Neutrophil (primary cell): Measurements from ENCODE around the gene ABTB2.
A peak's percentile ranks its signal among the peaks of the same experiment; 100 is the strongest.

ENCODE experiments used
- H3K27ac ChIP-seq: fragments of 200-600 bp; sonication (generic); 2 replicates; pipeline ENCODE4 v1.5.1; 2016; ENCODE audit warnings: mild to moderate bottlenecking, moderate library complexity
- H3K27me3 ChIP-seq: fragments of 200-600 bp; sonication (generic); 2 replicates; pipeline ENCODE4 v1.6.0; 2016; ENCODE audit warnings: mild to moderate bottlenecking
- H3K36me3 ChIP-seq: fragments of 200-600 bp; sonication (generic); 2 replicates; pipeline ENCODE4 v1.5.1; 2017
- H3K4me1 ChIP-seq, 2 experiments: fragments of 200-600 bp in 1 of 2; sonication (generic) in 1 of 2; 1 replicate in 1 of 2; 2 replicates in 1 of 2; pipeline versions ENCODE4 v1.5.1 to v1.6.1; 2013 to 2016; ENCODE audit warnings: low read depth in 1 of 2, low read length in 1 of 2, mild to moderate bottlenecking in 1 of 2, moderate library complexity in 1 of 2; ENCODE audit not compliant: control insufficient read depth in 1 of 2, insufficient read depth in 1 of 2
- H3K4me3 ChIP-seq, 2 experiments: fragments of 200-600 bp in 1 of 2; sonication (generic) in 1 of 2; 1 replicate in 1 of 2; 2 replicates in 1 of 2; pipeline ENCODE4 v1.5.1; 2013 to 2016; ENCODE audit warnings: low read depth in 1 of 2, low read length in 1 of 2, mild to moderate bottlenecking in 1 of 2, moderate library complexity in 1 of 2
- H3K9me3 ChIP-seq: fragments of 200-600 bp; sonication (generic); 2 replicates; pipeline ENCODE4 v1.5.1; 2016
- TF ChIP-seq, protein P1 (sequence below): fragments of 200-600 bp; sonication (generic); IDR thresholded peaks from 2 replicates; pipeline ENCODE4 v1.5.1; 2016; ENCODE audit warnings: antibody characterized with exemption

Gene ABTB2

DNA sequence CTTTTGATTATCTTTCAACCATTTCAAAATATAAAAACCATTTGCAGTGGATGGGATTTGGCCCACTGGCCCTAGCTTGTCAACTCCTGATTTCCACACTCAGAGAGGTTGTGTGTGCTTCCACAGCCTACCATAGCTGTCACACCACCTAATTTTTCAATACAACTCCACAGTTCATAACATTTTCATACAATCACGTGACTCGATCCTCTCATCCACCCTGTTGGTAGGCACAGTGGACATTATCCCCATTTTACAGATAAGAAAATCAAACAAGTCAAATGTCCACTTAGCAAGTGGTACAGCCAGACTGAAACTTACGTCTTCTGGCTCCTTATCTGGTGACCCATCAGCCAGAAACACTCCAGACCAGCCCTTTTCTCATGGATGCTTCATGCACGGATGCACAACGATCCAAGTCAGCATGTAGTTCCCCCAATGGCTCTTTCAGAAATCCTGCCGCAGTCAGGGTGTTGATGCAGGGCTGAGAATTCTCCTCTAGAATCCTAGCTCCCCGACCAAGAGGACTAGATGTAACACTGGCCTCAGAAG is 88.0 kb downstream of the ABTB2 start:
- H3K4me1 ChIP-seq = peaks cover 29 to 40% of the 10 kb centered on the region in 2 experiments
- H3K4me3 ChIP-seq = no peak overlapping the region
- no peaks in the 10 kb centered on the region for H3K27me3 ChIP-seq
- TF ChIP-seq, protein P1, sequence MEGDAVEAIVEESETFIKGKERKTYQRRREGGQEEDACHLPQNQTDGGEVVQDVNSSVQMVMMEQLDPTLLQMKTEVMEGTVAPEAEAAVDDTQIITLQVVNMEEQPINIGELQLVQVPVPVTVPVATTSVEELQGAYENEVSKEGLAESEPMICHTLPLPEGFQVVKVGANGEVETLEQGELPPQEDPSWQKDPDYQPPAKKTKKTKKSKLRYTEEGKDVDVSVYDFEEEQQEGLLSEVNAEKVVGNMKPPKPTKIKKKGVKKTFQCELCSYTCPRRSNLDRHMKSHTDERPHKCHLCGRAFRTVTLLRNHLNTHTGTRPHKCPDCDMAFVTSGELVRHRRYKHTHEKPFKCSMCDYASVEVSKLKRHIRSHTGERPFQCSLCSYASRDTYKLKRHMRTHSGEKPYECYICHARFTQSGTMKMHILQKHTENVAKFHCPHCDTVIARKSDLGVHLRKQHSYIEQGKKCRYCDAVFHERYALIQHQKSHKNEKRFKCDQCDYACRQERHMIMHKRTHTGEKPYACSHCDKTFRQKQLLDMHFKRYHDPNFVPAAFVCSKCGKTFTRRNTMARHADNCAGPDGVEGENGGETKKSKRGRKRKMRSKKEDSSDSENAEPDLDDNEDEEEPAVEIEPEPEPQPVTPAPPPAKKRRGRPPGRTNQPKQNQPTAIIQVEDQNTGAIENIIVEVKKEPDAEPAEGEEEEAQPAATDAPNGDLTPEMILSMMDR = no peak
- H3K27ac ChIP-seq = no peak overlapping the region
- no peaks in the 10 kb centered on the region for H3K9me3 ChIP-seq
- no peaks in the 10 kb centered on the region for H3K36me3 ChIP-seq

GRCh38 chr11:34268906-34269430 is 88.8 kb downstream of the ABTB2 start:
- Histone ChIP-seq H3K36me3 (no peaks in the 10 kb centered on the region), H3K4me1 (peaks cover 29 to 40% of the 10 kb centered on the region in 2 experiments), H3K27me3 (no peaks in the 10 kb centered on the region), H3K4me3 (no peak overlapping the region), H3K27ac (no peak overlapping the region), H3K9me3 (no peaks in the 10 kb centered on the region)
- TF ChIP-seq, protein P1 = no peak

GRCh38 chr11:34267417-34267816 is 90.4 kb downstream of the ABTB2 start:
- no peaks in the 10 kb centered on the region for H3K27me3 ChIP-seq
- no peaks in the 10 kb centered on the region for H3K9me3 ChIP-seq
- H3K27ac ChIP-seq = no peak overlapping the region
- peaks cover 29 to 40% of the 10 kb centered on the region in 2 experiments for H3K4me1 ChIP-seq
- TF ChIP-seq, protein P1 = no peak
- no peaks in the 10 kb centered on the region for H3K36me3 ChIP-seq
- H3K4me3 ChIP-seq = peak overlapping the region in 1 of 2 experiments; percentile 10

DNA sequence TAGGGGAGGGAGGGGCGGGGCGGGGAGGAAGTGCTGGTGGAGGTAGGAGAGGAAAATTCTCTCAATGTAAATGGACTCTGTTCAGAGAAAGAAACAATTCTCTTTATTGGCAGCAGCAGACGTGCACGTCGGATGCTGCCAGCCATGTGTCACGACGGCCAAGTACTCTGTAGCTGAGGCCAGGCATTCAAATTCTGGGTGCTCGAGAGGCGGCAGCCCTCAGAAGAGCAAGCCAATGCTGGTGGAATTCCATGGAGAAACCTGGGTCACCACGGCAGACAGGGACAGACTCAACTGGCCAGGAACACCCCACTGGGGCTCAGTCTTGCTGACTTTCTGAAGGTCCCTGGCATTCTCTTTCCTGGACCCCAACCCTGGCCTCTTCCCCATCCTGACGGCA is 90.8 kb downstream of the ABTB2 start:
- H3K9me3 ChIP-seq = no peaks in the 10 kb centered on the region
- no peaks in the 10 kb centered on the region for H3K36me3 ChIP-seq
- H3K27ac ChIP-seq = no peak overlapping the region
- TF ChIP-seq, protein P1 = no peak
- H3K4me3 ChIP-seq = peak overlapping the region in 1 of 2 experiments; percentile 10
- no peaks in the 10 kb centered on the region for H3K27me3 ChIP-seq
- peaks cover 29 to 40% of the 10 kb centered on the region in 2 experiments for H3K4me1 ChIP-seq

- peaks cover 29 to 40% of the 10 kb centered on the region in 2 experiments for H3K4me1 ChIP-seq
- H3K27ac ChIP-seq = no peak overlapping the region
- TF ChIP-seq, protein P1 = no peak
- no peak overlapping the region for H3K4me3 ChIP-seq
- H3K36me3 ChIP-seq = no peaks in the 10 kb centered on the region
- no peaks in the 10 kb centered on the region for H3K9me3 ChIP-seq
- H3K27me3 ChIP-seq = no peaks in the 10 kb centered on the region
Measured at GRCh38 chr11:34266090-34266912, 91.5 kb downstream of the ABTB2 start.
